ENCODE measurements around the gene ZNF527.

DNA sequence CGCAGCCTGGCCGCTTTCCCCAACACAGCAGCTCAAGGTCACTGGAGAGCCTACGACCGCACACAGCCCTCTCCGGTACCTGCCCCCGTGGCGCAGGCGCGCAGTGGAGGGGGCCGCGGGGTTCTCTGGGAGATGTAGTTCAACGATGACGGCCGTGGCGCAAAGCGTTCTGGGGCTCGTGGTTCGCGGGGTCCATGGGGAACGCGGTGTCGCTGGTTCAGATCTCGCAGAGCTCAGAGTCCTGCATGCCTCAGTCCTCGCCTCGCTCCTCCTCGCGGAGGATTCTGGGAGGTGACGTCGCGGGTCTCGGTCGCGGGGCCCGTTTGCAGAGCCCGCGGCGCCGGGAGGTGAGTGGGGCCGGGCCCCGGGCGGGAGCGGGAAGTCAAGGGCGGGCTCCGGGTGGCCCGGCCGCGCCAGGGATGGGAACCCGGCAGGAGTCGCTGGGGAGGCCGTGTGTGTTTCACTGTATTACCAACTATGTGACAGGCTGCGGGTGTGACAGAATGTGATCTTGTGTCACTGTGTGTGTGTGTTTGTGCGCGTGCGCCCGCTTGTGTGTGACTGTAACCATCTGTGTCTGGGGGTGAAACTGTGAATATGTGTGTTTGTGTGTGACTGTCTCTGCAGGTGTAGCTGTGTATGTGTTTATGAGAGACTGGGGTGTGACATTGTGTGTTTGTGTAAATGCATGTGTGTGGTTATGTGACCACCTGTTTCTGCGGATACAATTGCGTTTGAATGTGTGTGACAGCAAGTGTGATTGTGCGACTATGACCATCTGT lies at the start of gene ZNF527:
- TF ChIP-seq, protein P1, sequence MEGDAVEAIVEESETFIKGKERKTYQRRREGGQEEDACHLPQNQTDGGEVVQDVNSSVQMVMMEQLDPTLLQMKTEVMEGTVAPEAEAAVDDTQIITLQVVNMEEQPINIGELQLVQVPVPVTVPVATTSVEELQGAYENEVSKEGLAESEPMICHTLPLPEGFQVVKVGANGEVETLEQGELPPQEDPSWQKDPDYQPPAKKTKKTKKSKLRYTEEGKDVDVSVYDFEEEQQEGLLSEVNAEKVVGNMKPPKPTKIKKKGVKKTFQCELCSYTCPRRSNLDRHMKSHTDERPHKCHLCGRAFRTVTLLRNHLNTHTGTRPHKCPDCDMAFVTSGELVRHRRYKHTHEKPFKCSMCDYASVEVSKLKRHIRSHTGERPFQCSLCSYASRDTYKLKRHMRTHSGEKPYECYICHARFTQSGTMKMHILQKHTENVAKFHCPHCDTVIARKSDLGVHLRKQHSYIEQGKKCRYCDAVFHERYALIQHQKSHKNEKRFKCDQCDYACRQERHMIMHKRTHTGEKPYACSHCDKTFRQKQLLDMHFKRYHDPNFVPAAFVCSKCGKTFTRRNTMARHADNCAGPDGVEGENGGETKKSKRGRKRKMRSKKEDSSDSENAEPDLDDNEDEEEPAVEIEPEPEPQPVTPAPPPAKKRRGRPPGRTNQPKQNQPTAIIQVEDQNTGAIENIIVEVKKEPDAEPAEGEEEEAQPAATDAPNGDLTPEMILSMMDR (IDR thresholded peaks at IDR 0.05; ENCODE audit: low read depth, low read length): no peak
- peak; percentile 31 for TF ChIP-seq POLR2A (IDR thresholded peaks at IDR 0.05; ENCODE audit: extremely low read depth, insufficient read length)
- 0 out of 2 replicates have a peak, but pooled peaks have one; percentile 77 for TF ChIP-seq MYC (IDR thresholded peaks at IDR 0.05; ENCODE audit: low read depth, low read length)
- TF ChIP-seq, protein P2, sequence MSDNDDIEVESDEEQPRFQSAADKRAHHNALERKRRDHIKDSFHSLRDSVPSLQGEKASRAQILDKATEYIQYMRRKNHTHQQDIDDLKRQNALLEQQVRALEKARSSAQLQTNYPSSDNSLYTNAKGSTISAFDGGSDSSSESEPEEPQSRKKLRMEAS (IDR thresholded peaks at IDR 0.05; ENCODE audit: low read depth, low read length): peak; percentile 16; the same call in 1 of the 2 replicates
